IMR-90 (cell line): Measurements from ENCODE around the gene ARMC8. TPM values are rescaled to one million over a fixed set of nuclear protein-coding genes. Genes with fewer than 3 reads are reported as not detected.
A peak's percentile ranks its signal among the peaks of the same experiment; 100 is the strongest.

Source experiments
- ATAC-seq: fragments of 200-7000 bp; cut with Tn5 transposase; 2 replicates; pipeline ENCODE4 v1.9.1; 2020; ENCODE audit warnings: low read depth, mild to moderate bottlenecking, moderate library complexity
- BruUV-seq: library from RNA; stranded (reverse); fragments of 400-500 nt; replicated peaks from 2 replicates; lab custom pipeline; 2021; lab: Mats Ljungman, UMichigan
- CTCF ChIA-PET: fragments of 300-600 bp; formaldehyde crosslinking; extraction: SDS; loops from one replicate; lab custom pipeline; 2021; ENCODE audit warnings: antibody characterized with exemption; lab: Yijun Ruan, JAX
- POLR2A ChIA-PET: fragments of 300-600 bp; sonication (Branson Sonifier 250); formaldehyde crosslinking; loops from one replicate; lab custom pipeline; 2022; ENCODE audit warnings: antibody characterized with exemption; ENCODE audit not compliant: unreplicated experiment; lab: Charles Lee
- DNase-seq: peaks from one replicate; pipeline ENCODE4 v3.0.0; 2013
- H2AFZ ChIP-seq: replicated peaks from 2 replicates; pipeline ENCODE3; 2013; ENCODE audit warnings: low read length, mild to moderate bottlenecking; ENCODE audit not compliant: poor library complexity
- H2AK5ac ChIP-seq: 2 replicates; pipeline ENCODE4 v1.6.1; 2013; ENCODE audit warnings: low read depth, low read length, inconsistent platforms
- H2AK9ac ChIP-seq: replicated peaks from 2 replicates; pipeline ENCODE3; 2013; ENCODE audit warnings: mild to moderate bottlenecking, low read depth, low read length, moderate library complexity; ENCODE audit not compliant: poor library complexity
- H2BK120ac ChIP-seq: 2 replicates; pipeline ENCODE4 v1.6.1; 2013; ENCODE audit warnings: low read depth, low read length, inconsistent platforms
- H2BK15ac ChIP-seq: 3 replicates; pipeline ENCODE4 v1.6.1; 2013; ENCODE audit warnings: low read depth, low read length, inconsistent platforms
- H2BK20ac ChIP-seq: 2 replicates; pipeline ENCODE4 v1.6.1; 2013; ENCODE audit warnings: low read depth, mild to moderate bottlenecking, inconsistent platforms, low read length, moderate library complexity
- H2BK5ac ChIP-seq: 2 replicates; pipeline ENCODE4 v1.6.1; 2013; ENCODE audit warnings: mild to moderate bottlenecking, low read depth, low read length, inconsistent platforms; ENCODE audit not compliant: poor library complexity, severe bottlenecking
- H3K14ac ChIP-seq: replicated peaks from 2 replicates; pipeline ENCODE4 v1.6.1; 2013; ENCODE audit warnings: low read depth, low read length, inconsistent platforms
- H3K18ac ChIP-seq: 2 replicates; pipeline ENCODE4 v1.6.1; 2013; ENCODE audit warnings: low read depth, low read length, control low read depth
- H3K23ac ChIP-seq: 2 replicates; pipeline ENCODE4 v1.6.1; 2013; ENCODE audit warnings: low read depth, low read length, inconsistent platforms
- H3K27ac ChIP-seq: 2 replicates; pipeline ENCODE4 v1.5.1; 2013; ENCODE audit warnings: mild to moderate bottlenecking, control low read depth, low read length; ENCODE audit not compliant: insufficient read depth
- H3K27me3 ChIP-seq: 2 replicates; pipeline ENCODE4 v1.6.1; 2013; ENCODE audit warnings: low read length; ENCODE audit not compliant: control insufficient read depth, insufficient read depth
- H3K36me3 ChIP-seq: 2 replicates; pipeline ENCODE4 v1.6.1; 2013; ENCODE audit warnings: low read length, mixed read lengths; ENCODE audit not compliant: control insufficient read depth, insufficient read depth
- H3K4ac ChIP-seq: 2 replicates; pipeline ENCODE4 v1.6.1; 2013; ENCODE audit warnings: low read depth, low read length, inconsistent platforms
- H3K4me1 ChIP-seq: 2 replicates; pipeline ENCODE4 v1.6.1; 2013; ENCODE audit warnings: low read length, mixed read lengths; ENCODE audit not compliant: control insufficient read depth, insufficient read depth
- H3K4me2 ChIP-seq: 2 replicates; pipeline ENCODE4 v1.6.1; 2013; ENCODE audit warnings: low read depth, mild to moderate bottlenecking, control low read depth, low read length, moderate library complexity
- H3K4me3 ChIP-seq: 2 replicates; pipeline ENCODE4 v1.5.1; 2013; ENCODE audit warnings: low read depth, mild to moderate bottlenecking, control low read depth, low read length, moderate library complexity; ENCODE audit not compliant: insufficient read depth
- H3K56ac ChIP-seq: 2 replicates; pipeline ENCODE4 v1.6.1; 2013; ENCODE audit warnings: low read length, inconsistent platforms; ENCODE audit not compliant: insufficient read depth; ENCODE audit errors: extremely low read depth
- H3K79me1 ChIP-seq, 2 experiments: 2 replicates each; pipeline ENCODE4 v1.6.1; 2013; ENCODE audit warnings: low read length in 2 of 2, inconsistent platforms in 1 of 2, low read depth in 1 of 2
- H3K9ac ChIP-seq: 2 replicates; pipeline ENCODE4 v1.6.1; 2013; ENCODE audit warnings: low read depth, low read length, control low read depth
- H3K9me1 ChIP-seq: 2 replicates; pipeline ENCODE4 v1.6.1; 2013; ENCODE audit warnings: low read length, inconsistent platforms; ENCODE audit not compliant: insufficient read depth
- H3K9me3 ChIP-seq: 2 replicates; pipeline ENCODE4 v1.6.1; 2013; ENCODE audit warnings: low read length; ENCODE audit not compliant: control insufficient read depth, insufficient read depth
- H4K20me1 ChIP-seq: 2 replicates; pipeline ENCODE4 v1.6.1; 2013; ENCODE audit warnings: low read length, inconsistent platforms; ENCODE audit not compliant: insufficient read depth
- H4K5ac ChIP-seq: 2 replicates; pipeline ENCODE4 v1.6.1; 2013; ENCODE audit warnings: mild to moderate bottlenecking, low read depth, low read length, control low read depth
- H4K8ac ChIP-seq, 2 experiments: 2 replicates each; pipeline ENCODE4 v1.6.1; 2013; ENCODE audit warnings: low read depth in 2 of 2, low read length in 2 of 2, control low read depth in 1 of 2, inconsistent platforms in 1 of 2
- H4K91ac ChIP-seq: 2 replicates; pipeline ENCODE4 v1.6.1; 2013; ENCODE audit warnings: low read depth, low read length, inconsistent platforms; ENCODE audit not compliant: insufficient read depth
- BHLHE40 ChIP-seq: fragments of 150-350 bp; IDR thresholded peaks from 2 replicates; pipeline ENCODE4 v1.6.1; 2016; ENCODE audit warnings: mild to moderate bottlenecking, low read depth, low read length
- CEBPB ChIP-seq: IDR thresholded peaks from 2 replicates; pipeline ENCODE4 v1.6.1; 2012; ENCODE audit warnings: low read depth, low read length, improper control_type of control experiment
- CHD1 ChIP-seq: IDR thresholded peaks from 2 replicates; pipeline ENCODE4 v1.6.1; 2012; ENCODE audit warnings: low read depth, low read length, improper control_type of control experiment
- FOS ChIP-seq: fragments of 150-350 bp; IDR thresholded peaks from 2 replicates; pipeline ENCODE4 v1.6.1; 2016; ENCODE audit warnings: low read depth, low read length
- MAFK ChIP-seq: IDR thresholded peaks from 2 replicates; pipeline ENCODE4 v1.6.1; 2012; ENCODE audit warnings: low read depth, low read length, improper control_type of control experiment
- MAZ ChIP-seq: IDR thresholded peaks from 2 replicates; pipeline ENCODE4 v1.6.1; 2012; ENCODE audit warnings: low read depth, mild to moderate bottlenecking, low read length, improper control_type of control experiment, moderate library complexity, borderline replicate concordance
- MXI1 ChIP-seq: IDR thresholded peaks from 2 replicates; pipeline ENCODE4 v1.6.1; 2012; ENCODE audit warnings: low read depth, mild to moderate bottlenecking, low read length, moderate library complexity, borderline replicate concordance
- NFE2L2 ChIP-seq: fragments of 150-350 bp; IDR thresholded peaks from 2 replicates; pipeline ENCODE4 v1.6.1; 2016; ENCODE audit warnings: low read depth, mild to moderate bottlenecking, low read length
- POLR2A ChIP-seq: IDR thresholded peaks from 2 replicates; pipeline ENCODE4 v1.6.1; 2012; ENCODE audit warnings: mild to moderate bottlenecking, low read depth, low read length
- RAD21 ChIP-seq: IDR thresholded peaks from 2 replicates; pipeline ENCODE4 v1.6.1; 2012; ENCODE audit warnings: low read length, improper control_type of control experiment
- RCOR1 ChIP-seq: IDR thresholded peaks from 2 replicates; pipeline ENCODE4 v1.6.1; 2012; ENCODE audit warnings: mild to moderate bottlenecking, low read length, improper control_type of control experiment; ENCODE audit not compliant: insufficient replicate concordance
- RFX5 ChIP-seq: IDR thresholded peaks from 2 replicates; pipeline ENCODE4 v1.8.0; 2012; ENCODE audit warnings: low read depth, mild to moderate bottlenecking, low read length, moderate library complexity
- SMC3 ChIP-seq: fragments of 150-350 bp; IDR thresholded peaks from 2 replicates; pipeline ENCODE4 v1.6.1; 2016; ENCODE audit warnings: low read depth, mild to moderate bottlenecking, antibody characterized with exemption, low read length, moderate library complexity
- USF2 ChIP-seq: fragments of 150-350 bp; IDR thresholded peaks from 2 replicates; pipeline ENCODE4 v1.6.1; 2017; ENCODE audit warnings: mild to moderate bottlenecking, antibody characterized with exemption, low read length, low read depth
- WGBS, 2 experiments: methylation state at CpG; one replicate each; pipeline versions ENCODE4 v1.1.5 to v1.1.7; 2013; ENCODE audit warnings: missing lambda C conversion rate in 2 of 2; ENCODE audit not compliant: insufficient read length in 1 of 2; ENCODE audit errors: extremely low coverage in 2 of 2; 5-methylcytosine and 5-hydroxymethylcytosine counted together
- dilution Hi-C: fragments of 300-500 bp; cut with HindIII; formaldehyde crosslinking; loops from one replicate; pipeline ENCODE4 v1.14.3; 2018; ENCODE audit warnings: low sequenced_read_pairs; ENCODE audit not compliant: unreplicated experiment
- in situ Hi-C: fragments of 300-500 bp; cut with MboI; formaldehyde crosslinking; loops from 3 replicates; pipeline ENCODE4 v1.14.3; 2019; ENCODE audit warnings: low sequenced_read_pairs, inconsistent platforms, mixed read lengths
- intact Hi-C: fragments of 100-400 bp; cut with micrococcal nuclease; formaldehyde crosslinking; loops from 2 replicates; pipeline ENCODE4 v1.10.0; 2022
- polyA plus RNA-seq, 3 experiments: library from polyadenylated mRNA; depleted of rRNA; stranded (reverse); fragments of >200 nt; gene quantifications; 2 replicates each; pipeline ENCODE4 v1.2.3, GENCODE V29; 2012; ENCODE audit warnings: low replicate concordance in 1 of 3
- total RNA-seq: library from RNA; depleted of rRNA; stranded (reverse); fragments of >200 nt; gene quantifications from 2 replicates; pipeline ENCODE4 v1.2.3, GENCODE V29; 2012
- TF ChIP-seq, protein P1 (sequence below): conservative IDR thresholded peaks from 2 replicates; pipeline ENCODE4 v1.5.1; 2012; ENCODE audit warnings: mild to moderate bottlenecking, low read depth, low read length, improper control_type of control experiment

Gene ARMC8
- total and polyA plus RNA-seq, 2 of the 4 experiments (the other 2 are of a cell fraction), result 39.1 to 75.1 TPM

GRCh38 chr3:138205527-138205926 is 18.4 kb downstream of the ARMC8 start:
- BruUV-seq, result no TSS peak
- dilution Hi-C loops (no loop called here), intact Hi-C loops (no loop called here), in situ Hi-C loops (no loop called here)
- H2AK9ac ChIP-seq, result no peak overlapping the region
- H4K5ac ChIP-seq, result no peak overlapping the region
- no peak overlapping the region for H2BK20ac ChIP-seq
- H2BK15ac ChIP-seq, result no peak overlapping the region
- H3K18ac ChIP-seq, result no peak overlapping the region
- H4K8ac ChIP-seq, result no peak overlapping the region
- H3K4me2 ChIP-seq, result no peak overlapping the region
- no peak overlapping the region for H2AK5ac ChIP-seq
- H3K23ac ChIP-seq, result 0 out of 2 replicates have a peak overlapping the region, but pooled peaks have one; percentile 14
- H3K36me3 ChIP-seq, result no peaks in the 10 kb centered on the region; the same call in 1 of the 2 replicates
- ATAC-seq (no peak), DNase-seq (no peak)
- peaks cover 72% of the 10 kb centered on the region for H4K20me1 ChIP-seq
- WGBS, 2 experiments, result no CpG with 5 or more reads among the region's 5 CpGs
- ChIA-PET POLR2A (no interaction called here), CTCF (no interaction called here)
- H3K27ac ChIP-seq, result no peak overlapping the region
- H3K27me3 ChIP-seq, result no peaks in the 10 kb centered on the region
- peaks cover 14 to 71% of the 10 kb centered on the region in 2 experiments for H3K79me1 ChIP-seq
- H3K4me3 ChIP-seq, result no peak overlapping the region
- no peak overlapping the region for H4K91ac ChIP-seq
- TF ChIP-seq MAZ, result no peak
- no peak for TF ChIP-seq RCOR1
- TF ChIP-seq MXI1, result no peak
- no peak for TF ChIP-seq SMC3
- no peak for TF ChIP-seq BHLHE40
- no peak for TF ChIP-seq RAD21
- TF ChIP-seq USF2, result no peak
- TF ChIP-seq FOS, result no peak
- no peak for TF ChIP-seq MAFK
- TF ChIP-seq CHD1, result no peak
- TF ChIP-seq POLR2A, result no peak
- TF ChIP-seq RFX5, result no peak
- no peak for TF ChIP-seq CEBPB
- TF ChIP-seq, protein P1, sequence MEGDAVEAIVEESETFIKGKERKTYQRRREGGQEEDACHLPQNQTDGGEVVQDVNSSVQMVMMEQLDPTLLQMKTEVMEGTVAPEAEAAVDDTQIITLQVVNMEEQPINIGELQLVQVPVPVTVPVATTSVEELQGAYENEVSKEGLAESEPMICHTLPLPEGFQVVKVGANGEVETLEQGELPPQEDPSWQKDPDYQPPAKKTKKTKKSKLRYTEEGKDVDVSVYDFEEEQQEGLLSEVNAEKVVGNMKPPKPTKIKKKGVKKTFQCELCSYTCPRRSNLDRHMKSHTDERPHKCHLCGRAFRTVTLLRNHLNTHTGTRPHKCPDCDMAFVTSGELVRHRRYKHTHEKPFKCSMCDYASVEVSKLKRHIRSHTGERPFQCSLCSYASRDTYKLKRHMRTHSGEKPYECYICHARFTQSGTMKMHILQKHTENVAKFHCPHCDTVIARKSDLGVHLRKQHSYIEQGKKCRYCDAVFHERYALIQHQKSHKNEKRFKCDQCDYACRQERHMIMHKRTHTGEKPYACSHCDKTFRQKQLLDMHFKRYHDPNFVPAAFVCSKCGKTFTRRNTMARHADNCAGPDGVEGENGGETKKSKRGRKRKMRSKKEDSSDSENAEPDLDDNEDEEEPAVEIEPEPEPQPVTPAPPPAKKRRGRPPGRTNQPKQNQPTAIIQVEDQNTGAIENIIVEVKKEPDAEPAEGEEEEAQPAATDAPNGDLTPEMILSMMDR, result no peak
- no peak for TF ChIP-seq NFE2L2
- no peak overlapping the region for H3K4ac ChIP-seq
- H3K56ac ChIP-seq, result no peak overlapping the region
- peaks cover 6% of the 10 kb centered on the region for H3K9me1 ChIP-seq
- H3K4me1 ChIP-seq, result no peaks in the 10 kb centered on the region
- H3K14ac ChIP-seq, result no peak overlapping the region; the same call in 1 of the 2 replicates
- H3K9ac ChIP-seq, result no peak overlapping the region
- no peak overlapping the region for H2BK5ac ChIP-seq
- H3K9me3 ChIP-seq, result no peaks in the 10 kb centered on the region
- no peak overlapping the region for H2BK120ac ChIP-seq
- H2AFZ ChIP-seq, result no peak overlapping the region
